GM18870 (cell line): ENCODE results near the gene PAQR7.

Source experiments
- ATAC-seq: cut with Tn5 transposase; IDR thresholded peaks from one replicate; pipeline ENCODE4 v1.9.1; 2021; ENCODE audit warnings: moderate library complexity; ENCODE audit not compliant: unreplicated experiment

The PAQR7 gene

GRCh38 chr1:25874635-25875153 is 814 bp downstream of the PAQR7 start:
- no peak for ATAC-seq

- ATAC-seq = no peak
Measured at GRCh38 chr1:25874209-25874608, 1.3 kb downstream of the PAQR7 start.

- ATAC-seq = no peak
Measured at GRCh38 chr1:25873120-25873519, 2.4 kb downstream of the PAQR7 start.

GRCh38 chr1:25872713-25873112 is 2.8 kb downstream of the PAQR7 start:
- no peak for ATAC-seq

GRCh38 chr1:25871704-25872494 is 3.6 kb downstream of the PAQR7 start:
- ATAC-seq = no peak

GRCh38 chr1:25871086-25871703 is 4.3 kb downstream of the PAQR7 start:
- no peak for ATAC-seq

GRCh38 chr1:25870614-25871013 is 4.9 kb downstream of the PAQR7 start:
- no peak for ATAC-seq

GRCh38 chr1:25869909-25870606 is 5.5 kb downstream of the PAQR7 start:
- ATAC-seq = no peak

GRCh38 chr1:25867210-25867991 is 8.1 kb downstream of the PAQR7 start:
- no peak for ATAC-seq

GRCh38 chr1:25866288-25866687 is 9.2 kb downstream of the PAQR7 start:
- ATAC-seq = no peak

GRCh38 chr1:25864434-25864833 is 11.1 kb downstream of the PAQR7 start:
- no peak for ATAC-seq

GRCh38 chr1:25863486-25864262 is 11.8 kb downstream of the PAQR7 start:
- no peak for ATAC-seq

- ATAC-seq = no peak
Measured at GRCh38 chr1:25862785-25863485, 12.6 kb downstream of the PAQR7 start.

GRCh38 chr1:25861316-25862286 is 13.9 kb downstream of the PAQR7 start:
- ATAC-seq = no peak

GRCh38 chr1:25858906-25859789 is 16.4 kb downstream of the PAQR7 start, which contains the start of gene AUNIP:
Gene AUNIP (minus strand): TSS chr1:25859457. CDS start chr1:25859357, 100 bp downstream.
- no peak for ATAC-seq

- no peak for ATAC-seq
Measured at GRCh38 chr1:25858494-25858893, 17.0 kb downstream of the PAQR7 start.

- ATAC-seq = no peak
Measured at GRCh38 chr1:25856856-25857255, 18.7 kb downstream of the PAQR7 start.
